Lower lobe of right lung (tissue), 2 donors: Measurements from ENCODE around the gene TEX35. TPM values are rescaled to one million over a fixed set of nuclear protein-coding genes. Genes with fewer than 3 reads are reported as not detected.

Source experiments
- ATAC-seq, 2 donors: fragments of 200-7000 bp; cut with Tn5 transposase; one replicate each; pipeline ENCODE4 v1.9.1; 2020 to 2022; ENCODE audit warnings: mild to moderate bottlenecking in 2 of 2, moderate library complexity in 2 of 2
- DNase-seq: peaks from one replicate; pipeline ENCODE4 v3.0.0-alpha.2; 2020
- H3K27ac ChIP-seq: fragments of 200-600 bp; one replicate; pipeline ENCODE4 v1.8.0; 2022
- H3K27me3 ChIP-seq: fragments of 200-600 bp; one replicate; pipeline ENCODE4 v1.8.0; 2022; ENCODE audit warnings: low read depth
- H3K36me3 ChIP-seq: fragments of 200-600 bp; one replicate; pipeline ENCODE4 v1.8.0; 2022; ENCODE audit warnings: mild to moderate bottlenecking
- H3K4me1 ChIP-seq: fragments of 200-600 bp; one replicate; pipeline ENCODE4 v1.8.0; 2022
- H3K4me3 ChIP-seq: fragments of 200-600 bp; one replicate; pipeline ENCODE4 v1.8.0; 2022; ENCODE audit warnings: mild to moderate bottlenecking
- H3K9me3 ChIP-seq: fragments of 200-600 bp; one replicate; pipeline ENCODE4 v1.8.0; 2022
- intact Hi-C: fragments of 100-400 bp; cut with DNase I; formaldehyde crosslinking; loops from one replicate; pipeline ENCODE4 v1.11.0; 2022
- long read RNA-seq: library from polyadenylated mRNA; unstranded; transcript quantifications from one replicate; pipeline ENCODE4 v2.0.0, GENCODE V29; 2021
- total RNA-seq: library from RNA; stranded (reverse); fragmentation: NEBNext Ultra II Directional; extraction: Animal tissue kit (Norgen Biotek cat#: 25700); gene quantifications from one replicate; pipeline ENCODE4 v1.2.1, GENCODE V29; 2021
- TF ChIP-seq, protein P1 (sequence below): fragments of 200-600 bp; IDR thresholded peaks from one replicate; pipeline ENCODE4 v1.8.0; 2022; ENCODE audit warnings: antibody characterized with exemption, mild to moderate bottlenecking
- donor health status: DM: no; HTN: yes; CAD: no; lungs with severe emphysema.

Gene TEX35
- not detected for total RNA-seq
- long read RNA-seq, partial matches to known transcripts, result 0 of 1 reads
- long read RNA-seq, other reads (novel, unspliced or antisense), result 1 of 1 reads

DNA sequence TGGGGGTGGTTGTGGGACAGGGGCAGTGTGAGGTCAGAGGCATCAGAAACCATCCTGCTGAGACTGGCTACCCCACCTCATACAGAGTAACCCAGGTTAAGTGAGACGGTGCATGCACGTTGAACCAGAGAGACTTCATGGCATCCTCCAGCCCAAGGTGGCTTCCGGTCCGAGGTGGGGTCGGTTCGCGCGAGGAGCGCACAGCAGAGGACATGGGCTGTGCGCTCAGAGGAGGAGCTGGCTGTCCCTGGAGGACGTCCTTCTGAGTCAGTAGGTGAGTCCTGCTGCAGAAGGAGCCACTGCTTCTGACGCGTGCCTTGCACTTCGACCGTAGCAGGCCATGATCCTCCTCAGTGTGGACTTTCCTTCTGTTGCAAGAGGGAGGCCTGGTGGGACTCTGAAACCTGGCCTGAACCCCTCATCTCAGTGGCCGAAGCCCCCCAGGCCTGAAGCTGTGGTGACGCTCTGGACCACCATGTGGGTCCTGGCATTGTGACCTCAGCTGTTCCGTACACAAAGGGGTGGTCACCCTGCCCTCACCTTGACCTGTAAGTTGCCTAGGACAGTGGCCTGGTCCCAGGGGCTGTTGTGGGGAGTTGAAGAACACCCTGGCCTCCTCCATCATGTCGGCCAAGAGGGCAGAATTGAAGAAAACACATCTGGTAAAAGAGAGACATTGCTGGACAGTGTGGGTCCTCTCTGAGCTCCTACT is at the start of gene TEX35:
Gene TEX35 (plus strand): TSS at position 544 of the 712 bp plus-strand sequence. CDS start 80 bp downstream, at position 624.
- H3K27ac ChIP-seq, result no peak within 1 kb of the TSS
- peaks cover 5% of the 10 kb centered on the region for H3K4me1 ChIP-seq
- H3K9me3 ChIP-seq, result no peaks in the 10 kb centered on the region
- TF ChIP-seq, protein P1, sequence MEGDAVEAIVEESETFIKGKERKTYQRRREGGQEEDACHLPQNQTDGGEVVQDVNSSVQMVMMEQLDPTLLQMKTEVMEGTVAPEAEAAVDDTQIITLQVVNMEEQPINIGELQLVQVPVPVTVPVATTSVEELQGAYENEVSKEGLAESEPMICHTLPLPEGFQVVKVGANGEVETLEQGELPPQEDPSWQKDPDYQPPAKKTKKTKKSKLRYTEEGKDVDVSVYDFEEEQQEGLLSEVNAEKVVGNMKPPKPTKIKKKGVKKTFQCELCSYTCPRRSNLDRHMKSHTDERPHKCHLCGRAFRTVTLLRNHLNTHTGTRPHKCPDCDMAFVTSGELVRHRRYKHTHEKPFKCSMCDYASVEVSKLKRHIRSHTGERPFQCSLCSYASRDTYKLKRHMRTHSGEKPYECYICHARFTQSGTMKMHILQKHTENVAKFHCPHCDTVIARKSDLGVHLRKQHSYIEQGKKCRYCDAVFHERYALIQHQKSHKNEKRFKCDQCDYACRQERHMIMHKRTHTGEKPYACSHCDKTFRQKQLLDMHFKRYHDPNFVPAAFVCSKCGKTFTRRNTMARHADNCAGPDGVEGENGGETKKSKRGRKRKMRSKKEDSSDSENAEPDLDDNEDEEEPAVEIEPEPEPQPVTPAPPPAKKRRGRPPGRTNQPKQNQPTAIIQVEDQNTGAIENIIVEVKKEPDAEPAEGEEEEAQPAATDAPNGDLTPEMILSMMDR, result no peak
- H3K4me3 ChIP-seq, result no peak within 1 kb of the TSS
- H3K36me3 ChIP-seq, result no peaks in the 10 kb centered on the region
- ATAC-seq (peak in 1 of 2 donors; percentile 8), DNase-seq (no peak)
- intact Hi-C loops, result no loop called here
- no peaks in the 10 kb centered on the region for H3K27me3 ChIP-seq

GRCh38 chr1:178464141-178464540 is 48.8 kb upstream of the TEX35 start:
- H3K27ac ChIP-seq, result no peak overlapping the region
- no peak overlapping the region for H3K4me3 ChIP-seq
- no peaks in the 10 kb centered on the region for H3K27me3 ChIP-seq
- no peak for ATAC-seq
- no peak for DNase-seq
- intact Hi-C loops, result no loop called here
- TF ChIP-seq, protein P1, result no peak
- H3K9me3 ChIP-seq, result no peaks in the 10 kb centered on the region
- peaks cover 48% of the 10 kb centered on the region for H3K36me3 ChIP-seq
- no peaks in the 10 kb centered on the region for H3K4me1 ChIP-seq

DNA sequence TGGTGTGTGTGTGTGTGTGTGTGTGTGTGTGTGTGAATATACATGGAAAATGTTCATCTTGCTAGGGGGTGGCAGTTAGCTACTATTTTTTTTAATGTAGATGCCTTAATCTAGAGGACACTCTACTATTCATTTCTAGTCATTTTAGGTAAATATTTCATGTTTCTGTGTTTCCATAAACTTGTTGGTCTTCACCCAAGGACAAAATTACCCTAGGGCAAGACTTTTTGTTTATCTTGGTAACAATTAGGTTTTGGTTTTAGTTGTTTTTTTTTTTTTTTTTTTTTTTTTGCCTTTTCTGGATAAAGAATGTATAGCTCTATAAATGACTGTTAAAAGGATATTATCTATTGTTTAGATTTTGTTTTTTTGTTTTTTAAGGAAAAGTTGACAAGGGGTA is 48.3 kb upstream of the TEX35 start:
- TF ChIP-seq, protein P1, result no peak
- no peaks in the 10 kb centered on the region for H3K27me3 ChIP-seq
- no peaks in the 10 kb centered on the region for H3K4me1 ChIP-seq
- ATAC-seq, result no peak
- H3K27ac ChIP-seq, result no peak overlapping the region
- intact Hi-C loops, result no loop called here
- peaks cover 52% of the 10 kb centered on the region for H3K36me3 ChIP-seq
- no peak overlapping the region for H3K4me3 ChIP-seq
- H3K9me3 ChIP-seq, result no peaks in the 10 kb centered on the region
- DNase-seq, result no peak

DNA sequence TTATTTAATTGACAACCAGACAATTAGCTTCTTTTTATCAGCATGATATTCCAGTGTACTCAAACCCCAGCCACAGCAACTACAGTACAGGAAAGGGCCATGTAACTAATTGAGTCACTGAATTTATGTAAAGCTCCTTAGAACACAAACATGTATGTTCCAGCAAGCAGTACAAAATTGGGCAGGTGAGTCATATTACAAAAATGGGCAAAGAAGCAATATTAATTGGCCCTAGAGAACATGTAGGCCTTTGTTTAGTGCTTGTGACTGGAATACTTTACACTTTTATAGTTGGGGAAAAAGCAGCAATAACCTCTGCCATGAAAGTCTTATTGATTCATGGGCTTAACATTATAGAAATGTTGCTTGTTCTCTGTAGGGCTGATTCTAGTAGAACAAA is 47.9 kb upstream of the TEX35 start:
- peaks cover 54% of the 10 kb centered on the region for H3K36me3 ChIP-seq
- no peak overlapping the region for H3K27ac ChIP-seq
- TF ChIP-seq, protein P1, result no peak
- H3K9me3 ChIP-seq, result no peaks in the 10 kb centered on the region
- DNase-seq (no peak), ATAC-seq (no peak)
- H3K4me3 ChIP-seq, result no peak overlapping the region
- intact Hi-C loops, result no loop called here
- no peaks in the 10 kb centered on the region for H3K27me3 ChIP-seq
- no peaks in the 10 kb centered on the region for H3K4me1 ChIP-seq

DNA sequence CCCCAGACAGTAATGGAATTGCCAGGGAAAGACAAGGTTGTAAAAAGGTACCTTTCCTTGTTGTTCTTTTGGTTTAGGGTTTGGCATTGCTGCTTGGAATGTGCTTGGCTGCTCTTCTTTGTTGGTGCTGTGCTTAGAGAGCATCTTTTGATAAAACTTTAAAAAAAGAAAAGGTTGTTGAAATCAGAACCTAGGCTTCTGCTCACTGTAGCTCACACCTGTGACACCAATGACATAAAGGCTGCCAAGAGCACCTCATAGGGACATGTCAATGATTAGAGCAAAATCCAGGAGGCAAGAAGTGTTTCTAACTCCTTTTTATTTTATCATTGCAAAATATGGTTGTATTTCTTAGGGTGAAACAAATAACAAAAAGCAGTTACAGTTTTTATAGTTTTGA is 45.1 kb upstream of the TEX35 start:
- Histone ChIP-seq H3K27ac (no peak overlapping the region), H3K4me1 (no peaks in the 10 kb centered on the region), H3K4me3 (no peak overlapping the region), H3K27me3 (no peaks in the 10 kb centered on the region), H3K9me3 (no peaks in the 10 kb centered on the region), H3K36me3 (peaks cover 65% of the 10 kb centered on the region)
- intact Hi-C loops, result no loop called here
- DNase-seq (no peak), ATAC-seq (no peak)
- TF ChIP-seq, protein P1, result no peak
